Measurements from ENCODE around the gene TRAF3IP3. TPM values are rescaled to one million over a fixed set of nuclear protein-coding genes. Genes with fewer than 3 reads are reported as not detected.

Gene TRAF3IP3, protein sequence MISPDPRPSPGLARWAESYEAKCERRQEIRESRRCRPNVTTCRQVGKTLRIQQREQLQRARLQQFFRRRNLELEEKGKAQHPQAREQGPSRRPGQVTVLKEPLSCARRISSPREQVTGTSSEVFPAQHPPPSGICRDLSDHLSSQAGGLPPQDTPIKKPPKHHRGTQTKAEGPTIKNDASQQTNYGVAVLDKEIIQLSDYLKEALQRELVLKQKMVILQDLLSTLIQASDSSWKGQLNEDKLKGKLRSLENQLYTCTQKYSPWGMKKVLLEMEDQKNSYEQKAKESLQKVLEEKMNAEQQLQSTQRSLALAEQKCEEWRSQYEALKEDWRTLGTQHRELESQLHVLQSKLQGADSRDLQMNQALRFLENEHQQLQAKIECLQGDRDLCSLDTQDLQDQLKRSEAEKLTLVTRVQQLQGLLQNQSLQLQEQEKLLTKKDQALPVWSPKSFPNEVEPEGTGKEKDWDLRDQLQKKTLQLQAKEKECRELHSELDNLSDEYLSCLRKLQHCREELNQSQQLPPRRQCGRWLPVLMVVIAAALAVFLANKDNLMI
- not detected in 2 replicates for total RNA-seq
- long read RNA-seq = 0 reads

DNA sequence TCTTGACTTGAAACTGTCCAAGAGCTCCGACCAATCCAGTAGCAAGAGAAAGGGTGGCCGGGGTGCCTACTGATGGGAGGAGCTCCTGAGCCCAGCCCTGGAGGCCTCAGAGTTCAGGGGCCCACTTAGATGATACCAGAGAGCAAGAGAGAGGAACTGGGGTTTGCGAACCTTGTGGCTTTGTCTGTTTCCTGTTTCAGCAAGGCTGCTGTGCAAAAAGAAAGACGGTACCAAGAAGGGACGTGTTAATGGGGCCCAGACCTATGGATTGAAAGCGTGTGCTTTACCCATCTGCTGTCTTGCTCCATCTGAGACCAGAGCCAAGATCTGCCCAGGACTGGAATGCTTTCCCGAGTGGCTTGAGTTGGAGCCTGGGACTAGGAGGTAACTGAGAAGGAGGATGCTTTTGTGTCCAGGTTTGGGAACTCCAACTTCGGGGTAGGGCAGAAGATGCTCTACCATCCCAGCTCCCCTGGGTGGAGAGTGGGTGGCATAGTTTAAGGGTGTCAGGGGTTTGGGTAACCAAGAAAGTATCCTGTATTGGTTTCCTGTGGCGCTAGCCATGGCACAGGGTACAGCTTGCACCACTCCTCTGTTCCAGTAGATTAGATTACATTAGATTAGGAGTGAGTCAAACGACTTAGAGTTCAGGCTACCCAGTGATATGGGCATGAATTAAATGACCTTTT is at the start of gene TRAF3IP3:
TRAF3IP3 (plus strand) TSS at position 128 of the 689 bp plus-strand sequence. CDS start 3,987 bp downstream, outside the sequence.
- TF ChIP-seq CTCF (IDR thresholded peaks at IDR 0.05) = no peak
- Mint-ChIP-seq H3K9me3 (ENCODE audit: unreplicated experiment) (no peaks in the 10 kb centered on the region), H3K27ac (ENCODE audit: unreplicated experiment) (no peak within 1 kb of the TSS), H3K4me1 (ENCODE audit: unreplicated experiment) (peaks cover 7% of the 10 kb centered on the region), H3K4me3 (ENCODE audit: unreplicated experiment) (no peak within 1 kb of the TSS), H3K36me3 (ENCODE audit: unreplicated experiment) (no peaks in the 10 kb centered on the region), H3K27me3 (ENCODE audit: unreplicated experiment) (peaks cover 65% of the 10 kb centered on the region)
- no peak for DNase-seq (ENCODE audit: extremely low spot score, unreplicated experiment)

GRCh38 chr1:209706622-209707021 is 49.2 kb upstream of the TRAF3IP3 start:
- Mint-ChIP-seq H3K4me3 (ENCODE audit: unreplicated experiment) (no peak overlapping the region), H3K27ac (ENCODE audit: unreplicated experiment) (no peak overlapping the region), H3K9me3 (ENCODE audit: unreplicated experiment) (no peaks in the 10 kb centered on the region), H3K27me3 (ENCODE audit: unreplicated experiment) (peaks cover 69% of the 10 kb centered on the region), H3K4me1 (ENCODE audit: unreplicated experiment) (no peaks in the 10 kb centered on the region), H3K36me3 (ENCODE audit: unreplicated experiment) (no peaks in the 10 kb centered on the region)
- no peak for DNase-seq (ENCODE audit: extremely low spot score, unreplicated experiment)
- TF ChIP-seq CTCF (IDR thresholded peaks at IDR 0.05) = no peak

DNA sequence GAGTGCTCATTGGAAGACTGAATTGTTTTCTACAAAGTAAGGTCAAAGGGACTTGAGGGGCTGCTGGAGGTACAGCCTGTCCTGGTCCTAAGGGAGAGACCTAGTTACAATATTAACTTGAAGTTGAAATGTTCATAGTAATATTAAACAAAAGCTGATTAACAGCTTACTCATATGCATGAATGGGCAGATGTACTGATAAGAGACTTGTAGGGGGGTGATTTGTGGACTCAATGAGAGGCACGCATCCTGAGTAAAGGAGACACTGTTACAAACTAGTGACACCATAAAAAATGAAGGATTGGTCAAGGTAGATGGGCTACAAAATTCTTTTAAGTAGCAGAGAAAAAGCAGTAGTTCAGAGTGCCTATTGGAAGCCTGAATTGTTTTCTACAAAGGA is 48.5 kb upstream of the TRAF3IP3 start:
- no peaks in the 10 kb centered on the region for H3K36me3 Mint-ChIP-seq (ENCODE audit: unreplicated experiment)
- no peak overlapping the region for H3K27ac Mint-ChIP-seq (ENCODE audit: unreplicated experiment)
- no peak for TF ChIP-seq CTCF (IDR thresholded peaks at IDR 0.05)
- no peak overlapping the region for H3K4me3 Mint-ChIP-seq (ENCODE audit: unreplicated experiment)
- peaks cover 67% of the 10 kb centered on the region for H3K27me3 Mint-ChIP-seq (ENCODE audit: unreplicated experiment)
- no peaks in the 10 kb centered on the region for H3K9me3 Mint-ChIP-seq (ENCODE audit: unreplicated experiment)
- no peaks in the 10 kb centered on the region for H3K4me1 Mint-ChIP-seq (ENCODE audit: unreplicated experiment)
- DNase-seq (ENCODE audit: extremely low spot score, unreplicated experiment) = no peak

DNA sequence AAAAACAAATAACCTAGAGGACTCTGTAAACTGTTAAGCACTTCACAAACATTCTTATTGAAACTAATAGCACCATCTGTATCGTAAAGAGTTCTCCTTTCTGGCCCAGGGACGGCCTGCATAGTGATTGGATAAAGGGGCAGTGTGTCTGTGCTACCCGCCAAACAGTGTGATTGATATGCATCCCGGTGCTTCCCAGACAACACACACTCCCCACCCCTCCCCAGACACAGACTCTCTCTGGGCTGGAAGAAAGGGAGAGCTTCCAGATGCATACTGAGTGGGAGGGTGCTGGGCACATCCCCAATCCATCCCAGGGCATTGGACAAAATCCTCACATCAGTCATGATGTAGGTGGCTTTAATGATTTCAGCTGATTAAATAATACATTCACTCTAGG is 47.6 kb upstream of the TRAF3IP3 start:
- H3K9me3 Mint-ChIP-seq (ENCODE audit: unreplicated experiment) = no peaks in the 10 kb centered on the region
- TF ChIP-seq CTCF (IDR thresholded peaks at IDR 0.05) = no peak
- H3K27me3 Mint-ChIP-seq (ENCODE audit: unreplicated experiment) = peaks cover 67% of the 10 kb centered on the region
- no peaks in the 10 kb centered on the region for H3K4me1 Mint-ChIP-seq (ENCODE audit: unreplicated experiment)
- H3K4me3 Mint-ChIP-seq (ENCODE audit: unreplicated experiment) = no peak overlapping the region
- no peak overlapping the region for H3K27ac Mint-ChIP-seq (ENCODE audit: unreplicated experiment)
- no peaks in the 10 kb centered on the region for H3K36me3 Mint-ChIP-seq (ENCODE audit: unreplicated experiment)
- no peak for DNase-seq (ENCODE audit: extremely low spot score, unreplicated experiment)

DNA sequence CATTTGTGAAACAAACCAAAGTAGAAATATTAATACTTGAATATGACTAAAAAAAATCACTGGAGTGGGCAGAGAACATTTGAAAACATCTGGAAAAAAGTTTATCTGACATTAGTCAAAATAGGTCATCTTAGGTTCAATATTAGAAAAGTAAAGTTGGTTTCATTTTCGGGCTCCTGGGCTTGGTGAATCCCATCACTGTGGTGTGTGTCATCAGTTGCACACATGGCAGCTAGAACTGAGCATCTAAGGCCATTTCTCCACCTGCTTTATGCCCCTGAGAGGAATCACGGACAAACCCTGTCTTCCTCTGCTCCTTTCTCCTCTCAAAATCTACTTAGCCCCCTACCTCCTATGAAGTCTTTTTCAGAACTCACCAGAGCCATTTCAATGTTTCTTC is 45.8 kb upstream of the TRAF3IP3 start:
- no peak overlapping the region for H3K27ac Mint-ChIP-seq (ENCODE audit: unreplicated experiment)
- peaks cover 66% of the 10 kb centered on the region for H3K27me3 Mint-ChIP-seq (ENCODE audit: unreplicated experiment)
- no peak for TF ChIP-seq CTCF (IDR thresholded peaks at IDR 0.05)
- DNase-seq (ENCODE audit: extremely low spot score, unreplicated experiment) = no peak
- H3K9me3 Mint-ChIP-seq (ENCODE audit: unreplicated experiment) = no peaks in the 10 kb centered on the region
- H3K4me1 Mint-ChIP-seq (ENCODE audit: unreplicated experiment) = no peaks in the 10 kb centered on the region
- H3K4me3 Mint-ChIP-seq (ENCODE audit: unreplicated experiment) = no peak overlapping the region
- no peaks in the 10 kb centered on the region for H3K36me3 Mint-ChIP-seq (ENCODE audit: unreplicated experiment)
